NCI-H2029 treated with DMSO at 0.1 percent for 48 hours (cell line): ENCODE data around the gene EPN2.

Source experiments
- DNase-seq: peaks from one replicate; lab custom pipeline; 2025; lab: John Stamatoyannopoulos, UW

Gene EPN2

GRCh38 chr17:19381741-19382444 lies 144.7 kb downstream of the EPN2 start:
- no peak for DNase-seq

GRCh38 chr17:19382531-19383444 lies 145.6 kb downstream of the EPN2 start:
- DNase-seq: no peak

- DNase-seq: no peak
Measured at GRCh38 chr17:19383681-19384470, 146.7 kb downstream of the EPN2 start.

- no peak for DNase-seq
Measured at GRCh38 chr17:19384723-19385391, 147.7 kb downstream of the EPN2 start.

- no peak for DNase-seq
Measured at GRCh38 chr17:19385521-19385983, 148.4 kb downstream of the EPN2 start.
